Activated T-cell treated with anti-CD3 and anti-CD28 coated beads, Interleukin-2, amount 50 U/mL, for 4 hours (primary cell): ENCODE results near the gene SYT15. TPM values are rescaled to one million over a fixed set of nuclear protein-coding genes. Genes with fewer than 3 reads are reported as not detected.
"Not testable (repeated sequence)": the region's sequence is repeated elsewhere in the genome, so short reads cannot be mapped to it uniquely, and the experiment has no call there.

ENCODE experiments used
- ATAC-seq, 2 donors: fragments of 200-7000 bp; cut with Tn5 transposase; one replicate each; pipeline ENCODE4 v1.10.0; 2021
- DNase-seq: peaks from one replicate; pipeline ENCODE4 v3.0.0-alpha.2; 2020
- H3K27me3 Mint-ChIP-seq: one replicate; pipeline ENCODE4 v1.8.0; 2021; ENCODE audit warnings: low read depth, mixed read lengths
- H3K36me3 Mint-ChIP-seq: one replicate; pipeline ENCODE4 v1.8.0; 2022; ENCODE audit warnings: mixed read lengths; ENCODE audit not compliant: insufficient read depth
- H3K4me1 Mint-ChIP-seq: one replicate; pipeline ENCODE4 v1.8.0; 2021; ENCODE audit warnings: low read depth, mixed read lengths
- H3K4me3 Mint-ChIP-seq: one replicate; pipeline ENCODE4 v1.8.0; 2021; ENCODE audit warnings: mild to moderate bottlenecking, moderate library complexity, mixed read lengths
- H3K9me3 Mint-ChIP-seq: one replicate; pipeline ENCODE4 v1.8.0; 2021; ENCODE audit warnings: mixed read lengths
- total RNA-seq, 3 donors: library from RNA; stranded (reverse); gene quantifications; one replicate each; pipeline ENCODE4 v1.2.1, GENCODE V29; 2021

Gene SYT15
- total RNA-seq, 3 donors from 2014 or later, result 0.46 to 0.66 (median 0.53) TPM

GRCh38 chr10:46558392-46559185 lies 20.3 kb upstream of the SYT15 start:
- H3K27me3 Mint-ChIP-seq, result peaks cover 7% of the 10 kb centered on the region
- H3K9me3 Mint-ChIP-seq, result no peaks in the 10 kb centered on the region
- ATAC-seq (no peak), DNase-seq (no peak)
- no peak overlapping the region for H3K4me3 Mint-ChIP-seq
- no peaks in the 10 kb centered on the region for H3K36me3 Mint-ChIP-seq
- H3K4me1 Mint-ChIP-seq, result peaks cover 5% of the 10 kb centered on the region

- H3K27me3 Mint-ChIP-seq, result peaks cover 7% of the 10 kb centered on the region
Measured at GRCh38 chr10:46559231-46559671, 19.7 kb upstream of the SYT15 start.

DNA sequence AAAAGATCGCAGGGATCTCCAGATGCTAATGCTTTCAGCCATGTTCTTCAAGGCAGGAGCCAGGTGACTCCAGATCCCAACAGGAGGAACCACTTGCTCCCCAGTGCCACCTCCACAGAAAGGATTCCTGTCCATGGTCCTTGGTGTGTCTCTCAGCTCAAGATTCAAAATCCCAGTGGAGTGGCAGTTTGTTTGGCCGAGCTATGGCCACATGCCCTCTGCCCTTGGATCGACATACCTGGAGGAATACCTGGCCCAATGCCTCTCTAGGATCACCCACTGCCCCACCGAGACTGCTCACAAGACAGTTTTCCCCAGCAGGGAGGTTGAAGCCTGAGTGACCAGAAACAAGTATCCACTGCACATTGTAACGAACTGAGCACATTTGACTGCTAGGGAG lies 18.5 kb upstream of the SYT15 start:
- no peak for DNase-seq
- no peaks in the 10 kb centered on the region for H3K36me3 Mint-ChIP-seq
- peaks cover 5% of the 10 kb centered on the region for H3K4me1 Mint-ChIP-seq
- peaks cover 7% of the 10 kb centered on the region for H3K27me3 Mint-ChIP-seq
- no peak overlapping the region for H3K4me3 Mint-ChIP-seq
- no peak for ATAC-seq
- H3K9me3 Mint-ChIP-seq, result no peaks in the 10 kb centered on the region

More at GRCh38 chr10:46559231-46559671, 19.7 kb upstream of the SYT15 start:
- no peaks in the 10 kb centered on the region for H3K9me3 Mint-ChIP-seq
- H3K4me1 Mint-ChIP-seq, result peaks cover 5% of the 10 kb centered on the region
- ATAC-seq (no peak), DNase-seq (no peak)
- H3K4me3 Mint-ChIP-seq, result no peak overlapping the region
- H3K36me3 Mint-ChIP-seq, result no peaks in the 10 kb centered on the region

DNA sequence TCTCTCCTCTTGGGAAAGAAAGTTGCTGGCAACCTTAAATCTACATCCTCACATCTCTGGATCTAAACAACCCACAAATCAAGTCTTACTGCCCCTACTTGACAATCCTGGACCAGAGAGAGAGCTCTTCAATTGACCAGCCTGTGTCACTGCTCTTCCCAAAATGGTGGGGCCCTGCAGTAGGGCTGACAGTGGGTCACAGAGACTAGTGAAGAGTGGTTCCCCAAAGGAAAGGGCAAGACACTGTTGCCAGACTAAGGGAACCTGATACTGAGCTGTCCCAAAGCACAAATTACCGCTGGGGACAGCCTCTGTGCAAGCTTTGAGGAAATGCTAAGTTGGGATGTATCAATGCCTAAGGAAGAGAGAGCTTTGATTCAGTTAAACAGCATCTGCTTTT lies 18.0 kb upstream of the SYT15 start:
- ATAC-seq (no peak), DNase-seq (no peak)
- H3K36me3 Mint-ChIP-seq, result no peaks in the 10 kb centered on the region
- H3K4me1 Mint-ChIP-seq, result peaks cover 3% of the 10 kb centered on the region
- H3K27me3 Mint-ChIP-seq, result peaks cover 3% of the 10 kb centered on the region
- no peaks in the 10 kb centered on the region for H3K9me3 Mint-ChIP-seq
- no peak overlapping the region for H3K4me3 Mint-ChIP-seq

DNA sequence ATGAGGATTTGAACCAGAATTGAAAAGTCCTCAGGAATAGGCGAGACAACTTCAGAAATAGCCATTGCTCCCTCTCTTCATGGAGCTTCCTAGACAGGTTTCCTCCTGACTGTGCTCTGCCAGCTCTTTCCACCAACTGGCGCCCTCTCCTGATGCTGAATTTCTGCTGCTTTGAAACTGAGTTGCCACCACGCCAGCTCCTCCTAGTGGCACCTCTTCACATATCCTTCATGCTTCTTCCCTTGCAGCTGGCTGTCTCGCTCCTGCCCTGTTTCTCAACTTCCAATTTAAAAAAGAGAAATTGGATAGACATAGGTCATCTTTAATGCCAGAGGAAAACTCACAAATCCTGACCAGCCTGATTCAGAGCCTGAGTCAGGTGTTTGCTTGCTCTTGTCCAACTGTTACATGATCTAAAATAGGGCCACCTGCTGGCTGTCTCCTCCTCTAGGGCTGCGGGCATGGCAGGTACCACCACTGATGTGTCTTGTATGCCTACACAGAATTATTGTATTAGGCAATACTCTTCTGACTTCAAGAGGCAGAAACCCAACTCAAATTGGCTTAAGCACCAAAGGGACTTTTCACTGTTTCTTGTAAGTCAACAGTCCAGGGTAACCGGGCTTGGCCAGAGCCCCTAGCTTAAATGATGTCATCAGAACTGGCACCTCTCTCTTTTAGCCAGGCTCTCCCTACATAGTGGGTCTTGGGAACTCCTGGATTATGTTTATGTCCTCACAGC lies 13.2 kb upstream of the SYT15 start:
- H3K36me3 Mint-ChIP-seq, H3K27me3 Mint-ChIP-seq, H3K4me3 Mint-ChIP-seq, H3K4me1 Mint-ChIP-seq, H3K9me3 Mint-ChIP-seq: not testable (repeated sequence)
- ATAC-seq (peak; percentile 74 to 82), DNase-seq (peak; percentile 27)

DNA sequence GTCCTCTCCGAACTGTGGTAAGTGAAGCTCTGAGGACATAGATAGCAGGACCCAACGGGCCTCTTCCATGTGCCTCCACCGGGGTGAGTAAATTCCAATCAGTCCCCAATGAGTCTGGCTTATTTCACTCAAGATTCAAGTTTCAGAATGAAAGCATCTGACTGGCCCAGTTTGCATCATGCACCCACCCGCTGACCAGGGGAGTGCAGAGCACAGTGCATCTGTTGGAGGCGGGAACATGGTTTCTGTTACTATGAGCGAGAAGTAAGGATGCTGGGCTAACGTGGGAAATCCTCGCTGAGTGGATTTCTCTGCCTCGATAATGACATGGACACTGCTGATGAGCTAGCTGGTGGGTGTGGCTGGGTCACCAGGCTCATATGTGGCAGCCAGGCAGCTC lies 11.8 kb upstream of the SYT15 start:
- not testable (repeated sequence) for H3K9me3 Mint-ChIP-seq, H3K4me3 Mint-ChIP-seq, H3K27me3 Mint-ChIP-seq, H3K36me3 Mint-ChIP-seq, DNase-seq, ATAC-seq, H3K4me1 Mint-ChIP-seq

- not testable (repeated sequence) for H3K4me3 Mint-ChIP-seq, ATAC-seq, H3K4me1 Mint-ChIP-seq
Measured at GRCh38 chr10:46570655-46571054, 8.3 kb upstream of the SYT15 start.

GRCh38 chr10:46572765-46573164 lies 6.2 kb upstream of the SYT15 start:
- not testable (repeated sequence) for H3K4me3 Mint-ChIP-seq, H3K27me3 Mint-ChIP-seq, ATAC-seq, H3K36me3 Mint-ChIP-seq, H3K9me3 Mint-ChIP-seq, DNase-seq, H3K4me1 Mint-ChIP-seq

More at GRCh38 chr10:46570655-46571054, 8.3 kb upstream of the SYT15 start:
- not testable (repeated sequence) for DNase-seq, H3K9me3 Mint-ChIP-seq, H3K36me3 Mint-ChIP-seq, H3K27me3 Mint-ChIP-seq

DNA sequence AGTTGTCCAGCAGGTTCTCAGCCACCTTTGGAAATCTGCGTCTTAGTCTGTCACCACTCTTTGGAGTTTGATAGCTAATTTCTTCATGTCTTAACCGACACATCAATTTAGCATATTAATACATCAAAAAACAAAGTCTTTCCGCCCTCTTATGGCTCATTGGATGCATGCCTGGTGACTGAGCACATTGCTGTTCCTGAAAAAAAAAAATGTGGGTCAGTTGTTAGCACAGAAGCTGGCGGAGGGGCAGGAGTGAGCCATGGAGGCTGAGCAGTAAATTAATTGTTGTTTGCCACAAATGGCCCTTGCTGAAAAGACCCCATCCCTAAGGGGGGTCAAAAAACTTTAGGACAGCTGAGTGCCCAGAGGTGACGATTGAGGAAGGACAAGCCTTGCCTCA lies 5.6 kb upstream of the SYT15 start:
- H3K9me3 Mint-ChIP-seq, DNase-seq, H3K36me3 Mint-ChIP-seq, H3K27me3 Mint-ChIP-seq, ATAC-seq, H3K4me1 Mint-ChIP-seq, H3K4me3 Mint-ChIP-seq: not testable (repeated sequence)

- not testable (repeated sequence) for H3K9me3 Mint-ChIP-seq, DNase-seq, ATAC-seq, H3K27me3 Mint-ChIP-seq, H3K36me3 Mint-ChIP-seq, H3K4me1 Mint-ChIP-seq, H3K4me3 Mint-ChIP-seq
Measured at GRCh38 chr10:46573884-46574283, 5.0 kb upstream of the SYT15 start.

GRCh38 chr10:46577624-46578473 lies 1.1 kb upstream of the SYT15 start:
- H3K36me3 Mint-ChIP-seq, DNase-seq: not testable (repeated sequence)

GRCh38 chr10:46579378-46579777 lies 450 bp downstream of the SYT15 start:
- not testable (repeated sequence) for H3K9me3 Mint-ChIP-seq, H3K27me3 Mint-ChIP-seq, H3K4me1 Mint-ChIP-seq, H3K36me3 Mint-ChIP-seq, H3K4me3 Mint-ChIP-seq, DNase-seq, ATAC-seq

More at GRCh38 chr10:46577624-46578473, 1.1 kb upstream of the SYT15 start:
- not testable (repeated sequence) for H3K9me3 Mint-ChIP-seq, H3K4me3 Mint-ChIP-seq, H3K27me3 Mint-ChIP-seq, H3K4me1 Mint-ChIP-seq, ATAC-seq

- H3K27me3 Mint-ChIP-seq, DNase-seq, H3K4me3 Mint-ChIP-seq, ATAC-seq, H3K9me3 Mint-ChIP-seq, H3K4me1 Mint-ChIP-seq, H3K36me3 Mint-ChIP-seq: not testable (repeated sequence)
Measured at GRCh38 chr10:46581997-46582396, 3.1 kb downstream of the SYT15 start.

GRCh38 chr10:46582568-46582967 lies 3.6 kb downstream of the SYT15 start:
- not testable (repeated sequence) for H3K4me3 Mint-ChIP-seq, H3K27me3 Mint-ChIP-seq, H3K36me3 Mint-ChIP-seq, H3K9me3 Mint-ChIP-seq, ATAC-seq, DNase-seq, H3K4me1 Mint-ChIP-seq
